Fibroblast of lung (primary cell): ENCODE measurements around the gene CXCL17.

Source experiments
- CTCF ChIP-seq, 2 donors: IDR thresholded peaks in 1 of 2; conservative IDR thresholded peaks in 1 of 2; 1 replicate in 1 of 2; 2 replicates in 1 of 2; pipeline ENCODE4 v1.5.1; 2011 to 2012; ENCODE audit warnings: low read length in 2 of 2, control low read depth in 1 of 2, inconsistent platforms in 1 of 2, low read depth in 1 of 2, mild to moderate bottlenecking in 1 of 2
- EZH2 ChIP-seq: IDR thresholded peaks from 2 replicates; pipeline ENCODE4 v1.5.1; 2012; ENCODE audit warnings: low read length, control low read depth, mild to moderate bottlenecking; ENCODE audit errors: missing control alignments

DNA sequence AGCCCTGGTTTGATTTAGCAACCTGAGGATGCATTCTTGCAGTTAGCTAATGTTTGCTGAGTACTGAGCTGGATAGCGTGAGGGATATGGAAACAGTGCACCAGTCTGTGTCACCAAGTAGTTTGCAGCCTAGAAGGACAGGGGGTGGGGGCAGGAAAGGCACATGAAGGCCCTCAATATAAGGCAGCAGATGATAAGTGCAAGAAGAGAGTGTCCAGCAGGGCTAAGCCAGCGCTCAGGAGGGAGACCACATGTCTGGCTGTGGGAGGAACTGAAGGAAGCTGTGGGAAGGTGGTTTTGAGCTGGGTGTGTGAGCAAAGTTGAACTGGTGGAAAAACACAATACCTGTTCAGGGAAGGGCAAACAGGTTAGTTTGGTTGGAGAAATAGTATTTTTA lies 1.7 kb downstream of the CXCL17 start:
- no peak for TF ChIP-seq EZH2
- no peak for TF ChIP-seq CTCF (conservative IDR thresholded peaks at IDR 0.05 in 1 of 2, IDR thresholded peaks at IDR 0.05 in 1 of 2; ENCODE audit: low read depth in 1 of 2, low read length in 2 of 2)
